H9 (cell line): Measurements from ENCODE around the gene PCYT2. TPM values are rescaled to one million over a fixed set of nuclear protein-coding genes. Genes with fewer than 3 reads are reported as not detected.

Source experiments
- DNase-seq: peaks from one replicate; pipeline ENCODE4 v3.0.0-alpha.2; 2017
- H2AFZ ChIP-seq: one replicate; pipeline ENCODE4 v1.6.1; 2013; ENCODE audit warnings: mild to moderate bottlenecking, low read length, control low read depth, moderate library complexity
- H2AK5ac ChIP-seq: 2 replicates; pipeline ENCODE4 v1.6.1; 2013; ENCODE audit warnings: low read length, control low read depth, mixed read lengths; ENCODE audit not compliant: insufficient read length
- H2BK120ac ChIP-seq: one replicate; pipeline ENCODE4 v1.6.1; 2013; ENCODE audit warnings: low read depth, mild to moderate bottlenecking, low read length, control low read depth, inconsistent platforms; ENCODE audit not compliant: poor library complexity, severe bottlenecking
- H2BK12ac ChIP-seq: 2 replicates; pipeline ENCODE4 v1.6.1; 2013; ENCODE audit warnings: low read length, control low read depth, mixed read lengths, low read depth; ENCODE audit not compliant: insufficient read length
- H2BK15ac ChIP-seq: 2 replicates; pipeline ENCODE4 v1.6.1; 2013; ENCODE audit warnings: low read depth, low read length, control low read depth
- H2BK20ac ChIP-seq: one replicate; pipeline ENCODE4 v1.6.1; 2013; ENCODE audit warnings: low read depth, mild to moderate bottlenecking, low read length, control low read depth, inconsistent platforms; ENCODE audit not compliant: poor library complexity, severe bottlenecking
- H2BK5ac ChIP-seq: 2 replicates; pipeline ENCODE4 v1.6.1; 2013; ENCODE audit warnings: low read length, control low read depth, mixed read lengths; ENCODE audit not compliant: insufficient read length
- H3K14ac ChIP-seq: 2 replicates; pipeline ENCODE4 v1.6.1; 2013; ENCODE audit warnings: low read length, control low read depth; ENCODE audit not compliant: insufficient read depth
- H3K18ac ChIP-seq: 2 replicates; pipeline ENCODE4 v1.6.1; 2013; ENCODE audit warnings: low read depth, mild to moderate bottlenecking, mixed read lengths, low read length, control low read depth; ENCODE audit not compliant: insufficient read length
- H3K23ac ChIP-seq: 2 replicates; pipeline ENCODE4 v1.6.1; 2013; ENCODE audit warnings: low read length, control low read depth, mixed read lengths, low read depth; ENCODE audit not compliant: insufficient read length
- H3K23me2 ChIP-seq: 2 replicates; pipeline ENCODE4 v1.6.1; 2013; ENCODE audit warnings: low read depth, mild to moderate bottlenecking, mixed read lengths, low read length, control low read depth; ENCODE audit not compliant: insufficient read length, poor library complexity, severe bottlenecking
- H3K27ac ChIP-seq: 2 replicates; pipeline ENCODE4 v1.5.1; 2013; ENCODE audit warnings: low read length, control low read depth, mixed read lengths, low read depth; ENCODE audit not compliant: insufficient read length
- H3K27me3 ChIP-seq: 2 replicates; pipeline ENCODE4 v1.6.1; 2013; ENCODE audit warnings: low read length, control low read depth, inconsistent platforms; ENCODE audit not compliant: insufficient read depth
- H3K4ac ChIP-seq: 2 replicates; pipeline ENCODE4 v1.6.1; 2013; ENCODE audit warnings: low read depth, mild to moderate bottlenecking, control low read depth, inconsistent platforms, low read length, moderate library complexity
- H3K4me1 ChIP-seq: 2 replicates; pipeline ENCODE4 v1.6.1; 2013; ENCODE audit warnings: low read length, control low read depth, inconsistent platforms; ENCODE audit not compliant: insufficient read depth
- H3K4me2 ChIP-seq: 2 replicates; pipeline ENCODE4 v1.6.1; 2013; ENCODE audit warnings: low read length, control low read depth, mixed read lengths; ENCODE audit not compliant: insufficient read length, insufficient read depth
- H3K56ac ChIP-seq: 2 replicates; pipeline ENCODE4 v1.6.1; 2013; ENCODE audit warnings: low read depth, mild to moderate bottlenecking, mixed read lengths, low read length, control low read depth; ENCODE audit not compliant: insufficient read length
- H3K79me1 ChIP-seq: 2 replicates; pipeline ENCODE4 v1.6.1; 2013; ENCODE audit warnings: low read depth, mild to moderate bottlenecking, moderate library complexity, low read length, control low read depth, inconsistent platforms; ENCODE audit not compliant: insufficient read depth, poor library complexity, severe bottlenecking
- H3K79me2 ChIP-seq: 2 replicates; pipeline ENCODE4 v1.6.1; 2013; ENCODE audit warnings: low read length, control low read depth, inconsistent platforms; ENCODE audit not compliant: insufficient read depth
- H3K9ac ChIP-seq: 2 replicates; pipeline ENCODE4 v1.6.1; 2013; ENCODE audit warnings: low read length, control low read depth, mixed read lengths; ENCODE audit not compliant: insufficient read length; ENCODE audit errors: extremely low read depth
- H3K9me3 ChIP-seq: one replicate; pipeline ENCODE4 v1.6.1; 2013; ENCODE audit warnings: low read depth, low read length, inconsistent platforms; ENCODE audit not compliant: control insufficient read depth
- H3T11ph ChIP-seq: one replicate; pipeline ENCODE4 v1.6.1; 2013; ENCODE audit warnings: mild to moderate bottlenecking, low read length, control low read depth, inconsistent platforms
- H4K20me1 ChIP-seq: one replicate; pipeline ENCODE4 v1.6.1; 2013; ENCODE audit not compliant: control insufficient read depth, insufficient read length, insufficient read depth
- H4K5ac ChIP-seq: 2 replicates; pipeline ENCODE4 v1.6.1; 2013; ENCODE audit warnings: low read depth, mild to moderate bottlenecking, mixed read lengths, low read length, control low read depth; ENCODE audit not compliant: insufficient read length
- H4K8ac ChIP-seq: replicated peaks from 2 replicates; pipeline ENCODE4 v1.6.1; 2013; ENCODE audit warnings: low read length, control low read depth, mixed read lengths, low read depth; ENCODE audit not compliant: insufficient read length
- H4K91ac ChIP-seq: 2 replicates; pipeline ENCODE4 v1.6.1; 2013; ENCODE audit warnings: low read depth, mild to moderate bottlenecking, moderate library complexity, mixed read lengths, low read length, control low read depth; ENCODE audit not compliant: insufficient read length
- H3K27ac Mint-ChIP-seq, 3 experiments: 2 replicates in 2 of 3; 3 replicates in 1 of 3; pipeline ENCODE4 v1.8.0; 2020 to 2021; ENCODE audit warnings: mixed read lengths in 3 of 3, mild to moderate bottlenecking in 1 of 3, moderate library complexity in 1 of 3
- H3K27me3 Mint-ChIP-seq: 2 replicates; pipeline ENCODE4 v1.8.0; 2021; ENCODE audit warnings: low read depth, mild to moderate bottlenecking, moderate library complexity, mixed read lengths
- H3K36me3 Mint-ChIP-seq, 3 experiments: 2 replicates in 2 of 3; 3 replicates in 1 of 3; pipeline ENCODE4 v1.8.0; 2020 to 2021; ENCODE audit warnings: low read depth in 3 of 3, mixed read lengths in 3 of 3; ENCODE audit not compliant: insufficient read depth in 1 of 3
- H3K4me1 Mint-ChIP-seq, 2 experiments: 2 replicates each; pipeline ENCODE4 v1.8.0; 2020; ENCODE audit warnings: mixed read lengths in 2 of 2
- H3K4me3 Mint-ChIP-seq, 2 experiments: 2 replicates in 1 of 2; 3 replicates in 1 of 2; pipeline ENCODE4 v1.8.0; 2020 to 2021; ENCODE audit warnings: mild to moderate bottlenecking in 2 of 2, mixed read lengths in 2 of 2, moderate library complexity in 1 of 2
- H3K9me3 Mint-ChIP-seq, 2 experiments: 2 replicates in 1 of 2; 3 replicates in 1 of 2; pipeline ENCODE4 v1.8.0; 2020; ENCODE audit warnings: mild to moderate bottlenecking in 2 of 2, mixed read lengths in 2 of 2, moderate library complexity in 1 of 2
- WGBS: extraction: QIAGEN DNeasy Blood & Tissue Kit; methylation state at CpG from one replicate; pipeline ENCODE4 v1.1.7; 2013; ENCODE audit warnings: missing lambda C conversion rate, low lambda C conversion rate, mixed read lengths; ENCODE audit not compliant: insufficient read length; ENCODE audit errors: extremely low coverage; 5-methylcytosine and 5-hydroxymethylcytosine counted together
- total RNA-seq: library from RNA; stranded (reverse); gene quantifications from 2 replicates; pipeline ENCODE4 v1.2.1, GENCODE V29; 2021
- TF ChIP-seq, protein P1 (sequence below): fragments of 200-600 bp; sonication (generic); conservative IDR thresholded peaks from 3 replicates; pipeline ENCODE4 v1.8.0; 2021; ENCODE audit warnings: antibody characterized with exemption, mild to moderate bottlenecking

PCYT2 gene
- total RNA-seq, 1 experiment from 2014 or later, result 24.5 TPM

DNA sequence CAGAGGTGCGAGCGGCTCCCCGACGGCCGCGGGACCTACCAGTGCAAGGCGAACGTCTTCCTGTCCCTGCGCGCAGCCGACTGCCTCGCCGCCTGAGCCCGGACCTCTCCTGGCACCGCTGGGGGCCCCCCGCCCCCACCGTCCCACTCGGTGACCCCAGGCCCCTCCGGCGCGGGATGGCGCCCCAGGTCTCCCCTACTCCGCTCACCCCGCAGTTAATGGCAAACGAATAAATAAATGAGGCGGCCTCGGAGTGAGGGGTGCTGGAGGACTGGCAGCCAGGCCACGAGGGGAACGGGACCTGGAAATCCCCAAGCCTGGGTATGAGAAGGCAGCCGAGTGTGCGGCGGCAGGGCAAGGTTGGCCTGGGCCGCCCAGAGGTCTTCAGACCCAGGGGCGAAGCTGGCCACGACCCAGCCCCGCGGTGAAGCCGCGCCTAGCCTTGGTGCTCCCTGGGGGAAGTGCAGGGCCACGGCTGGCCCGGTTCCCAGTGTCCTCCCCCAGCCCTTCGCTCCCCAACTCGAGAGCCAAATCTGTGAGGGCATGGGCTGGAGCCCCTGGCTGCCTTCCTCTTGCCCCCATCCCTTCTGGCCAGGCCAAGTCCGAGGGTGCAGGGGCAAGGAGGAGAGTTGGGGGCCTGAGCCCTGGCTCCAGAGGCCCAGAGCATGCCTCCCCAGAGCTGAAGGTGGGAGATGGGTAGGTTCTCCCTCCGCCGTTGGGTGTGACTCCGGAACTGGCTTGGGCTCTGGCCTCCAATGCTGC, 8.4 kb downstream of the PCYT2 start:
- peaks cover 6 to 27% (median 16%) of the 10 kb centered on the region in 3 experiments; a peak in 6 of 7 replicates for H3K36me3 Mint-ChIP-seq
- no CpG with 5 or more reads among the region's 47 CpGs for WGBS
- H3T11ph ChIP-seq, result no peak overlapping the region

More for the DNA sequence above, 8.4 kb downstream of the PCYT2 start:
- Histone ChIP-seq H4K8ac (no peak overlapping the region), H3K27ac (no peak overlapping the region), H3K4me2 (peak overlapping the region; percentile 31), H2AK5ac (no peak overlapping the region), H3K9me3 (no peaks in the 10 kb centered on the region), H2BK20ac (no peak overlapping the region), H3K4me1 (no peaks in the 10 kb centered on the region), H4K20me1 (no peaks in the 10 kb centered on the region), H3K9ac (no peak overlapping the region), H2BK15ac (no peak overlapping the region), H2BK5ac (no peak overlapping the region), H3K27me3 (no peaks in the 10 kb centered on the region; the same call in 1 of the 2 replicates), H3K56ac (no peak overlapping the region), H3K23me2 (peaks cover 11% of the 10 kb centered on the region), H3K23ac (no peak overlapping the region), H2AFZ (no peak overlapping the region), H4K91ac (no peak overlapping the region), H2BK120ac (no peak overlapping the region), H3K79me2 (no peaks in the 10 kb centered on the region), H2BK12ac (no peak overlapping the region), H3K14ac (peak overlapping the region; percentile 51; the same call in 1 of the 2 replicates), H3K79me1 (no peaks in the 10 kb centered on the region), H3K4ac (no peak overlapping the region), H3K18ac (no peak overlapping the region), H4K5ac (no peak overlapping the region)
- H3K4me3 Mint-ChIP-seq, result peak overlapping the region; percentile 27 to 60; a peak in 2 of 5 replicates
- H3K27ac Mint-ChIP-seq, result no peak overlapping the region
- no peaks in the 10 kb centered on the region for H3K9me3 Mint-ChIP-seq
- H3K27me3 Mint-ChIP-seq, result peaks cover 11% of the 10 kb centered on the region
- TF ChIP-seq, protein P1, sequence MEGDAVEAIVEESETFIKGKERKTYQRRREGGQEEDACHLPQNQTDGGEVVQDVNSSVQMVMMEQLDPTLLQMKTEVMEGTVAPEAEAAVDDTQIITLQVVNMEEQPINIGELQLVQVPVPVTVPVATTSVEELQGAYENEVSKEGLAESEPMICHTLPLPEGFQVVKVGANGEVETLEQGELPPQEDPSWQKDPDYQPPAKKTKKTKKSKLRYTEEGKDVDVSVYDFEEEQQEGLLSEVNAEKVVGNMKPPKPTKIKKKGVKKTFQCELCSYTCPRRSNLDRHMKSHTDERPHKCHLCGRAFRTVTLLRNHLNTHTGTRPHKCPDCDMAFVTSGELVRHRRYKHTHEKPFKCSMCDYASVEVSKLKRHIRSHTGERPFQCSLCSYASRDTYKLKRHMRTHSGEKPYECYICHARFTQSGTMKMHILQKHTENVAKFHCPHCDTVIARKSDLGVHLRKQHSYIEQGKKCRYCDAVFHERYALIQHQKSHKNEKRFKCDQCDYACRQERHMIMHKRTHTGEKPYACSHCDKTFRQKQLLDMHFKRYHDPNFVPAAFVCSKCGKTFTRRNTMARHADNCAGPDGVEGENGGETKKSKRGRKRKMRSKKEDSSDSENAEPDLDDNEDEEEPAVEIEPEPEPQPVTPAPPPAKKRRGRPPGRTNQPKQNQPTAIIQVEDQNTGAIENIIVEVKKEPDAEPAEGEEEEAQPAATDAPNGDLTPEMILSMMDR, result no peak
- peak; percentile 72 for DNase-seq
- H3K4me1 Mint-ChIP-seq, result peaks cover 0 to 3% of the 10 kb centered on the region in 2 experiments; a peak in 2 of 4 replicates
